ENCODE measurements around the gene INHBE.
"Not testable (repeated sequence)": the region's sequence is repeated elsewhere in the genome, so short reads cannot be mapped to it uniquely, and the experiment has no call there.

The INHBE gene

DNA sequence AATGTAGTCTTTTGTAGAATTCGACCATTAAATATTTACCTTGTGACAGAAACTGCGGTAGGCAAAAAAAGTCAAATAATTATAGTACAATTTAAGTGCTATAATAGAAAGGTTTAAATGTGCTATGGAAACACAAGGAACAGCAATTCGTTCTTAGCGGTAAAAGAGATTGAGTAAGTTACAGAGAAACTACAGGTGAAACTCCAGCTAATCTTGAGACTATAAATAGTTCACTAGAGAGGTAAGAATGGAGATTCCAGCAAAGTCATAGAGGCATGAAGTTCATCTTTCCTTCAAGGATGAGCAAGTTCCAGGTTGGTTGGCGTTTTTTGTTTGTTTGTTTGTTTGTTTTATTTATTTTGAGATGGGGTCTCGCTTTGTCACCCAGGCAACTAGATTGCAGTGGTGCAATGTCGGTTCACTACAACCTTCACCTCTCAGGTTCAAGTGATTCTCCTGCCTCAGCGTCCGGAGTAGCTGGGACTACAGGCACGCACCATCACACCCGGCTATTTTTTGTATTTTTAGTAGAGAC, 23.4 kb upstream of the INHBE start:
- TF ChIP-seq, protein P1, sequence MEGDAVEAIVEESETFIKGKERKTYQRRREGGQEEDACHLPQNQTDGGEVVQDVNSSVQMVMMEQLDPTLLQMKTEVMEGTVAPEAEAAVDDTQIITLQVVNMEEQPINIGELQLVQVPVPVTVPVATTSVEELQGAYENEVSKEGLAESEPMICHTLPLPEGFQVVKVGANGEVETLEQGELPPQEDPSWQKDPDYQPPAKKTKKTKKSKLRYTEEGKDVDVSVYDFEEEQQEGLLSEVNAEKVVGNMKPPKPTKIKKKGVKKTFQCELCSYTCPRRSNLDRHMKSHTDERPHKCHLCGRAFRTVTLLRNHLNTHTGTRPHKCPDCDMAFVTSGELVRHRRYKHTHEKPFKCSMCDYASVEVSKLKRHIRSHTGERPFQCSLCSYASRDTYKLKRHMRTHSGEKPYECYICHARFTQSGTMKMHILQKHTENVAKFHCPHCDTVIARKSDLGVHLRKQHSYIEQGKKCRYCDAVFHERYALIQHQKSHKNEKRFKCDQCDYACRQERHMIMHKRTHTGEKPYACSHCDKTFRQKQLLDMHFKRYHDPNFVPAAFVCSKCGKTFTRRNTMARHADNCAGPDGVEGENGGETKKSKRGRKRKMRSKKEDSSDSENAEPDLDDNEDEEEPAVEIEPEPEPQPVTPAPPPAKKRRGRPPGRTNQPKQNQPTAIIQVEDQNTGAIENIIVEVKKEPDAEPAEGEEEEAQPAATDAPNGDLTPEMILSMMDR (IDR thresholded peaks at IDR 0.05; ENCODE audit: control insufficient read depth, insufficient read depth, low read depth, low read length, missing control alignments), result no peak
- no peak for DNase-seq (ENCODE audit: low read depth)
- H3K4me3 ChIP-seq (ENCODE audit: control insufficient read depth, low read depth, low read length), result no peak overlapping the region

DNA sequence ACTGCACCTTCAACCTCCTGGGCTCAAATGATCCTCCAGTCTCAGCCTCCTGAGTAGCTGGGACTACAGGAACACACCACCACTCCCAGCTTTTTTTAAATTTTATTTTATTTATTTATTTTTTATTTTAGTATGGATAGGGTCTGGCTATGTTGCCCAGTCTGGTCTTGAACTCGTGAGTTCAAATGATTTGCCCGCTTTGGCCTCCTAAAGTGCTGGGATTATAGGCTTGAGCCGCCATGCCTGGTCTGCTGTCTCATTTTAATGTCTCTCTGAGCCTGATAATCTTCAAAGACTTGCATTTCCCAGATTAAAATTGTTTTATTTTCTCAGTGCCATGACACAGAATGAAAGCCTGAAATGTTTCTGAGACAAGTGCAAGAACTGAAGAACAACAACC, 21.7 kb upstream of the INHBE start:
- no peak overlapping the region for H3K4me3 ChIP-seq (ENCODE audit: control insufficient read depth, low read depth, low read length)
- TF ChIP-seq, protein P1 (IDR thresholded peaks at IDR 0.05; ENCODE audit: control insufficient read depth, insufficient read depth, low read depth, low read length, missing control alignments), result no peak
- DNase-seq (ENCODE audit: low read depth), result no peak

DNA sequence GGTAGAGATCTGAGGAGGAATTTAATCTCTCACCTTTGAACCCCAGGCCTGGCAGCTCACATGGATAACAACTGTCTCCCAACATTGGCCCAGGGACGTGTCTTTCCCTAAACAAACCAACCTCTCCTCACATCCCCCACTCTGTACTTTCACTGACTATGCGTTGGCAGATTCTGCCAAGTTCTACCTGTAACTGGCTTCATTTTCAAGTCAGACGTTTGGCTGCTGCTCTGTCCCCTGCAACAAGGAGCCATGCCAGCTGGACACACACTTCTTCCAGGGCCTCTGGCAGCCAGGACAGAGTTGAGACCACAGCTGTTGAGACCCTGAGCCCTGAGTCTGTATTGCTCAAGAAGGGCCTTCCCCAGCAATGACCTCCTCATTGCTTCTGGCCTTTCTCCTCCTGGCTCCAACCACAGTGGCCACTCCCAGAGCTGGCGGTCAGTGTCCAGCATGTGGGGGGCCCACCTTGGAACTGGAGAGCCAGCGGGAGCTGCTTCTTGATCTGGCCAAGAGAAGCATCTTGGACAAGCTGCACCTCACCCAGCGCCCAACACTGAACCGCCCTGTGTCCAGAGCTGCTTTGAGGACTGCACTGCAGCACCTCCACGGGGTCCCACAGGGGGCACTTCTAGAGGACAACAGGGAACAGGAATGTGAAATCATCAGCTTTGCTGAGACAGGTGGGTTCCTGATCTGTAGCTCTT, 20.4 kb upstream of the INHBE start, which contains the start of gene INHBC:
INHBC (plus strand) TSS at position 268 of the 707 bp plus-strand sequence; CDS start at position 371, 103 bp downstream.
- DNase-seq (ENCODE audit: low read depth), result no peak
- no peak within 1 kb of the TSS for H3K4me3 ChIP-seq (ENCODE audit: control insufficient read depth, low read depth, low read length)
- TF ChIP-seq, protein P1 (IDR thresholded peaks at IDR 0.05; ENCODE audit: control insufficient read depth, insufficient read depth, low read depth, low read length, missing control alignments), result no peak

DNA sequence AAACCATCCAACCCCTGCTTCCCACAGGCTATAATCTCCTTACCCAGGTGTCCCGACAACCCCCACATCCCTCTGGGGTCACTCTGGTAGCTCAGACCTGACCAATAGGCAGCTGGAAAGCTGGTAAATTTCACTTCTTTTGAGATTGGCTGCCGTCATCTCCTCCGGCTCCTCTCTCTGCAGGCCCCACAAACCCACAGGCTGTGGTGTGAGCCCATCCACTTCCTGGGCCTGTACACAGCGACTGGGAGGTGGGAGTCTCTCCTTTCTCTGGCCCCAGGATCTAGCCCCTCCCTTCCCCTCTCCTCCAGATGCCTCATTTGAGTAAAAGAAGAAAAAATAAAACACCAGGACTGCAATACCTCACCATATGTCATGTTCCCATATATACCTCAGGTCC, 19.8 kb upstream of the INHBE start:
- no peak overlapping the region for H3K4me3 ChIP-seq (ENCODE audit: control insufficient read depth, low read depth, low read length)
- TF ChIP-seq, protein P1 (IDR thresholded peaks at IDR 0.05; ENCODE audit: control insufficient read depth, insufficient read depth, low read depth, low read length, missing control alignments), result no peak
- no peak for DNase-seq (ENCODE audit: low read depth)

DNA sequence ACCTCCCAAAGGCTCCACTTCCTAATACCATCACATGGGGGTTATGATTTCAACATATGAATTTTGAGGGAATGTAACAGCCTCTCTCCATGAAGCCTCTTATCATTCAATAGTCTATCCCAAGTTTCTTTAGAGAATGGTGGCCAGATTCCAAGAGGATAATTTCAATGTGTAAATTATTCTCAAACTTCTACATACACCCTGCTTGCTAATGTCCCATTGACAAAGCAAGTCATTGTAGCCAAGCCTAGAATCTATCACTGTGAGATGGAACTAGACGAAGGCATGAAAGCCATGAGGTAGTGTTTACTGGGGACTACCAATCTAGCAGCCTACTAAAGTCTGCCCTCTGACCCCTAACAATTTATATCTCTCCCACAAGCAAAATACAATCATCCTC, 16.7 kb upstream of the INHBE start:
- H3K4me3 ChIP-seq (ENCODE audit: control insufficient read depth, low read depth, low read length), result no peak overlapping the region
- TF ChIP-seq, protein P1 (IDR thresholded peaks at IDR 0.05; ENCODE audit: control insufficient read depth, insufficient read depth, low read depth, low read length, missing control alignments), result no peak
- no peak for DNase-seq (ENCODE audit: low read depth)

DNA sequence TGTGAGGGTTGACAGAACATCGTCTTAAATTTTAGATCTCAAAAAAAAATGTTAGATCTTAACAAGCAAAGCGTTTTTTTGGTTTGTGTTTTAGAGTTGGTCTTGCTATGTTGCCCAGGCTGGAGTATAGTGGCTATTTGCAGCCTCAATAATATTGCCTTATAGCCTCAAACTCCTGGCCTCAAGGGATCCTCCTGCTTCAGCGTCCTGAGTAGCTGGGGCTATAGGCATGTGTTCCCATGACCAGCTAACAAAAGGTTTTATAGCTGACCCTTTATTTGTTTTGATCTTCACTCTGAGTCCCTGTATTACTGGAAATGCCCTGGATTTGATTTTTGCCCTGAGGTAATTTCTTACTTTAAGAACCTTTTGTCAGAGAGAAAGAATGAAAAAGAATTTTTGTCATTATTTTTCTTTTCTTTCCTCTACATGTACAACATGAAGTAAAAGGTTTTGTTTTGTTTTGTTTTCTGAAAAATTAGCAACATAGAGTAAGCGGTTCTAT, 15.3 kb upstream of the INHBE start:
- no peak for DNase-seq (ENCODE audit: low read depth)
- TF ChIP-seq, protein P1 (IDR thresholded peaks at IDR 0.05; ENCODE audit: control insufficient read depth, insufficient read depth, low read depth, low read length, missing control alignments), result no peak
- H3K4me3 ChIP-seq (ENCODE audit: control insufficient read depth, low read depth, low read length), result no peak overlapping the region

DNA sequence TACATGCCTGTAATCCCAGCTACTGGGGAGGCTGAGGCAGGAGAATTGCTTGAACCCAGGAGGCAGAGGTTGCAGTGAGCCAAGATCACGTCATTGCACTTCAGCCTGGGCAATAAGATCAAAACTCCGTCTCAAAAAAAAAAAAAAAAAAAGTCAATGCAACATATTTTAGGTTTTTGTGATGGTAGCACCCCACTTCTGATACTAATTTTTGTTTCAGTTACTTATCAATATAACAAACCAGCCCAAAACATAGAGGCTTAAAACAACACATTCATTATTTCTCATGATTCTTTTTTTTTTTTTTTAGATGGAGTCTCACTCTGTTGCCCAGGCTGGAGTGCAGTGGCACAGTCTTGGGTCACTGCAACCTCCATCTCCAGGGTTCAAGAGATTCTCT, 13.7 kb upstream of the INHBE start:
- H3K4me3 ChIP-seq (ENCODE audit: control insufficient read depth, low read depth, low read length); DNase-seq (ENCODE audit: low read depth): not testable (repeated sequence)
